Adrenal gland (tissue), 12 donors: ENCODE measurements around the gene OR52B2. TPM values are rescaled to one million over a fixed set of nuclear protein-coding genes. Genes with fewer than 3 reads are reported as not detected.
"Not testable (repeated sequence)": the region's sequence is repeated elsewhere in the genome, so short reads cannot be mapped to it uniquely, and the experiment has no call there.

Experiments used
- DNase-seq, 7 donors: peaks; one replicate each; pipeline ENCODE4 v3.0.0-alpha.2; 2019 to 2020
- H3K27ac ChIP-seq, 5 donors: fragments of 200-600 bp; sonication (generic) in 4 of 5; 1 replicate in 3 of 5; 2 replicates in 2 of 5; pipeline versions ENCODE4 v1.5.1 to v1.8.0; 2016 to 2020; ENCODE audit warnings: mild to moderate bottlenecking in 1 of 5
- H3K27me3 ChIP-seq: fragments of 200-600 bp; 2 replicates; pipeline ENCODE4 v1.8.0; 2021
- H3K36me3 ChIP-seq, 2 donors: fragments of 200-600 bp; replicated peaks in 1 of 2; 1 replicate in 1 of 2; 2 replicates in 1 of 2; pipeline versions ENCODE4 v1.5.1 to v1.8.0; 2018 to 2022
- H3K4me1 ChIP-seq, 2 donors: fragments of 200-600 bp; replicated peaks in 1 of 2; 1 replicate in 1 of 2; 2 replicates in 1 of 2; pipeline versions ENCODE4 v1.5.1 to v1.8.0; 2018 to 2021
- H3K4me3 ChIP-seq, 4 donors: fragments of 200-600 bp; sonication (generic) in 3 of 4; one replicate each; pipeline ENCODE4 v1.5.1; 2016 to 2018
- H3K9me3 ChIP-seq, 3 donors: fragments of 200-600 bp; sonication (generic) in 1 of 3; replicated peaks in 1 of 3; 1 replicate in 2 of 3; 2 replicates in 1 of 3; pipeline versions ENCODE4 v1.5.1 to v1.8.0; 2016 to 2021
- CTCF ChIP-seq, 6 experiments: fragments of 450-650 bp in 4 of 6; fragments of 200-600 bp in 2 of 6; sonication (generic) in 1 of 6; IDR thresholded peaks; 1 replicate in 5 of 6; 2 replicates in 1 of 6; pipeline versions ENCODE4 v1.5.1 to v1.8.0; 2016 to 2021; ENCODE audit warnings: antibody characterized with exemption in 6 of 6, mild to moderate bottlenecking in 2 of 6, moderate library complexity in 1 of 6
- POLR2A ChIP-seq, 2 donors: fragments of 450-650 bp; IDR thresholded peaks; one replicate each; pipeline ENCODE4 v1.6.1; 2017; ENCODE audit warnings: antibody characterized with exemption in 2 of 2, mild to moderate bottlenecking in 2 of 2, moderate library complexity in 1 of 2
- WGBS, 4 donors: extraction: QIAGEN DNeasy Blood & Tissue Kit in 2 of 4; methylation state at CpG; one replicate each; pipeline versions ENCODE4 v1.1.5 to v1.1.7; 2013 to 2017; 5-methylcytosine and 5-hydroxymethylcytosine counted together
- intact Hi-C, 2 donors: fragments of 100-400 bp; cut with DNase I; formaldehyde crosslinking; loops; one replicate each; pipeline versions ENCODE4 v1.14.1 to v1.15.0; 2022 to 2023
- polyA plus RNA-seq, 3 donors: library from polyadenylated mRNA; stranded (reverse); fragments of 200-250 nt in 2 of 3; fragments of 350-450 nt in 1 of 3; fragmentation: Illumina TruSeq in 1 of 3; extraction: RNeasy Lipid Tissue Mini Kit (QIAGEN cat#74804) in 1 of 3; gene quantifications; one replicate each; pipeline ENCODE4 v1.2.3, GENCODE V29; 2013 to 2014
- total RNA-seq, 9 donors: library from RNA; depleted of rRNA in 4 of 9; stranded (reverse); fragments of >200 nt in 4 of 9; fragments of 120-200 nt in 1 of 9; fragmentation: NEBNext Ultra II Directional in 1 of 9; extraction: Animal tissue kit (Norgen Biotek cat#: 25700) in 1 of 9; gene quantifications; one replicate each; pipeline versions ENCODE4 v1.1.0 to v1.2.4, GENCODE V29; 2013 to 2023
- donor health status: healthy with polysubstance abuse.
- donor health status: Bipolar disorder and iron deficiency.
- donor health status: DM: yes; HTN: yes; CAD: no.
- donor health status: DM: no; HTN: no; CAD: no.
- donor health status: DM: no; HTN: no; CAD: no.
- donor health status: DM: yes; HTN: yes; CAD: no.

Gene OR52B2
- total and polyA plus RNA-seq, 12 donors, result 0.11 TPM; not detected in 11

GRCh38 chr11:6156628-6157359 is 13.3 kb downstream of the OR52B2 start:
- 69 to 77% (median 73%) methylated on average over 7 of the region's 7 CpGs for WGBS, 4 donors
- intact Hi-C loops, result no loop called here
- no peak overlapping the region for H3K27ac ChIP-seq
- H3K4me3 ChIP-seq, result no peak overlapping the region
- DNase-seq, result no peak
- H3K9me3 ChIP-seq, result no peaks in the 10 kb centered on the region
- no peaks in the 10 kb centered on the region for H3K4me1 ChIP-seq
- H3K36me3 ChIP-seq, result no peaks in the 10 kb centered on the region
- TF ChIP-seq POLR2A (IDR thresholded peaks at IDR 0.05) (no peak), CTCF (IDR thresholded peaks at IDR 0.05) (no peak)
- H3K27me3 ChIP-seq, result no peaks in the 10 kb centered on the region

- no peak for DNase-seq
- intact Hi-C loops, result no loop called here
These were observed 18.0 kb downstream of the OR52B2 start for GRCh38 chr11:6152126-6152525.

GRCh38 chr11:6151117-6151516 is 19.0 kb downstream of the OR52B2 start:
- Histone ChIP-seq H3K27me3 (no peaks in the 10 kb centered on the region), H3K36me3 (no peaks in the 10 kb centered on the region), H3K4me1 (no peaks in the 10 kb centered on the region), H3K4me3 (no peak overlapping the region), H3K9me3 (no peaks in the 10 kb centered on the region), H3K27ac (no peak overlapping the region)
- 16 to 40% (median 20%) methylated on average over 1 of the region's 1 CpG for WGBS, 4 donors
- DNase-seq, result no peak
- intact Hi-C loops, result no loop called here
- TF ChIP-seq POLR2A (IDR thresholded peaks at IDR 0.05) (no peak), CTCF (IDR thresholded peaks at IDR 0.05) (no peak)

More at GRCh38 chr11:6152126-6152525, 18.0 kb downstream of the OR52B2 start:
- H3K9me3 ChIP-seq, result no peaks in the 10 kb centered on the region
- H3K4me1 ChIP-seq, result no peaks in the 10 kb centered on the region
- WGBS, 4 donors, result 58 to 78% (median 65%) methylated on average over 2 of the region's 2 CpGs
- H3K27me3 ChIP-seq, result no peaks in the 10 kb centered on the region
- H3K27ac ChIP-seq, result no peak overlapping the region
- TF ChIP-seq CTCF (IDR thresholded peaks at IDR 0.05) (no peak), POLR2A (IDR thresholded peaks at IDR 0.05) (no peak)
- no peaks in the 10 kb centered on the region for H3K36me3 ChIP-seq
- no peak overlapping the region for H3K4me3 ChIP-seq

DNA sequence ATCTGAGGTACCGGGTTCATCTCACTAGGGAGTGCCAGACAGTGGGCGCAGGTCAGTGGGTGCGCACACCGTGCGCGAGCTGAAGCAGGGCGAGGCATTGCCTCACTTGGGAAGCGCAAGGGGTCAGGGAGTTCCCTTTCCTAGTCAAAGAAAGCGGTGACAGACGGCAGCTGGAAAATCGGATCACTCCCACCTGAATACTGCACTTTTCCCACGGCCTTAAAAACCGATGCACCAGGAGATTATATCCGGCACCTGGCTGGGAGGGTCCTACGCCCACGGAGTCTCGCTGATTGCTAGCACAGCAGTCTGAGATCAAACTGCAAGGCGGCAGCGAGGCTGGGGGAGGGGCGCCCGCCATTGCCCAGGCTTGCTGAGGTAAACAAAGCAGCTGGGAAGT is 26.4 kb downstream of the OR52B2 start:
- intact Hi-C loops, H3K4me3 ChIP-seq, H3K36me3 ChIP-seq, DNase-seq, H3K4me1 ChIP-seq, H3K9me3 ChIP-seq, H3K27ac ChIP-seq, H3K27me3 ChIP-seq: not testable (repeated sequence)
- 66 to 79% (median 74%) methylated on average over 11 to 14 of the region's 21 CpGs for WGBS, 4 donors

DNA sequence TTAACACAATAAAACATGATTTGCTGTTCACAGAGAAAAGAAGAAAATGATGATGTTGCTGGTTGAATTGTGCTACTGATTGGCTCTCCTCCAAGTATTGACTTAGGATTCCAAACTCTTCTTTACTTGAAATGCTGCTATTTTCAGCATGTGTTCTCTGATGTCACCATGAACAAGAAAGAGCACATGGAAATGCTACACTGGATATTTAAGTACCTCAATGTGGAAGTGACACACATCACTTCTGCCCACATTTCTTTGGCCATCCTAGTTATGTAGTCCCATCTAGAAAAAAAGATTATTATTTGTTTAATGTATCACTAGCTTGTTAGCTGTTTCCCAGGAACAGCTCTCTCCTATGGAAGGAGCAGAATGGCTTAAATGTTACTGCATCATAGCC is 27.2 kb downstream of the OR52B2 start:
- Histone ChIP-seq H3K4me1 (no peaks in the 10 kb centered on the region), H3K27me3 (no peaks in the 10 kb centered on the region), H3K27ac (no peak overlapping the region), H3K9me3 (no peaks in the 10 kb centered on the region), H3K36me3 (no peaks in the 10 kb centered on the region), H3K4me3 (no peak overlapping the region)
- intact Hi-C loops, result no loop called here
- no peak for TF ChIP-seq POLR2A (IDR thresholded peaks at IDR 0.05)
- TF ChIP-seq CTCF (IDR thresholded peaks at IDR 0.05), result no peak
- no peak for DNase-seq

GRCh38 chr11:6135936-6136335 is 34.2 kb downstream of the OR52B2 start:
- H3K27ac ChIP-seq, intact Hi-C loops, H3K4me3 ChIP-seq, H3K36me3 ChIP-seq, H3K9me3 ChIP-seq, H3K4me1 ChIP-seq, DNase-seq, H3K27me3 ChIP-seq: not testable (repeated sequence)
- WGBS, 4 donors, result 37 to 46% (median 41%) methylated on average over 2 of the region's 2 CpGs
